ENCODE results near the gene SOX9.
A peak's percentile ranks its signal among the peaks of the same experiment; 100 is the strongest.

The SOX9 gene

DNA sequence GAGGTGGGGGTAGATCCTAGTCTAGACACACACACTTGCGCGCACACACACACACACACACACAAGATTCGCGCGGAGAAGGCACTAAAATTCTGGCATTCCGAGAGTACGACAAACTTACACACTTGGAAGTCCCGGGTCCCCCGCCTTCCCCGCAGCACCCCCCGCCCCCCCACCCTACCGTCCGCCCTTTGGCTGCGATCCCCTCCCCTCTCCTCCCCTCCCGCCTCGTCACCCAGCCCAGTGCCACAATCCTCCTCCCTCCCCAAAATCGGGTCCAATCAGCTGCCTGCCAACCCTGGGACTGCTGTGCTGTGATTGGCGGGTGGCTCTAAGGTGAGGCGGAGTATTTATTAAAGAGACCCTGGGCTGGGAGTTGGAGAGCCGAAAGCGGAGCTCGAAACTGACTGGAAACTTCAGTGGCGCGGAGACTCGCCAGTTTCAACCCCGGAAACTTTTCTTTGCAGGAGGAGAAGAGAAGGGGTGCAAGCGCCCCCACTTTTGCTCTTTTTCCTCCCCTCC lies at the start of gene SOX9:
SOX9 (plus strand) TSS at position 379 of the 522 bp plus-strand sequence. CDS start 372 bp downstream, outside the sequence.
- DNase-seq = peak; percentile 71

- no peak for DNase-seq
Observed at GRCh38 chr17:72071330-72071729, 49.5 kb upstream of the SOX9 start.

GRCh38 chr17:72075995-72076677 lies 44.7 kb upstream of the SOX9 start:
- DNase-seq = no peak

- no peak for DNase-seq
Observed at GRCh38 chr17:72076678-72077030, 44.2 kb upstream of the SOX9 start.

GRCh38 chr17:72077326-72077960 lies 43.4 kb upstream of the SOX9 start:
- DNase-seq = no peak

GRCh38 chr17:72079700-72080099 lies 41.1 kb upstream of the SOX9 start:
- DNase-seq = no peak

- no peak for DNase-seq
Observed at GRCh38 chr17:72087876-72088275, 32.9 kb upstream of the SOX9 start.

DNA sequence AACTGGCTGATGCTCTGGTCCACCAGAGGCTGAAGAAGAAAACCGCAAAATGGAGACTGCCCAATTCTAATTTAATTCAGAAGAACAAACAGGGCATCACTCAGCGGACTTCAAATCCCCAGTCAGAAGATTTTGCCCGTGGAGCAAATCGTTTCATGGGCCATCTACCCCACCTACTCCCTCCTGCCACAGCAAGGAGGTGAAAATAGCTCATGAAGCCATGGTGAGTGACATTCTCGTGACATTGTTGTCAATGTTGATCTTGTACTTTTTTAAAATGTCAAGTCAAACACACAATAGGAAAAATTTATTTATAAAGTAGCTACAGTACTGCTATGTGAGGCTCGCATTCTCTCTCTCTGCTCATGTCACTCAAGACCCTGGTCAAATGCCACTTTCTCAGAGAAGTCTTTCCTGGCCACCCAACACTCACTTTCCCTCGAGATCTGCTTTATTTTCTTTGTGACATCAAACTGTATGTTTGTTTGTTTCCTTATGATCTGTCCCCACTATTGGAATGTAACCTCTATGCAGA lies 31.3 kb upstream of the SOX9 start:
- DNase-seq = no peak

DNA sequence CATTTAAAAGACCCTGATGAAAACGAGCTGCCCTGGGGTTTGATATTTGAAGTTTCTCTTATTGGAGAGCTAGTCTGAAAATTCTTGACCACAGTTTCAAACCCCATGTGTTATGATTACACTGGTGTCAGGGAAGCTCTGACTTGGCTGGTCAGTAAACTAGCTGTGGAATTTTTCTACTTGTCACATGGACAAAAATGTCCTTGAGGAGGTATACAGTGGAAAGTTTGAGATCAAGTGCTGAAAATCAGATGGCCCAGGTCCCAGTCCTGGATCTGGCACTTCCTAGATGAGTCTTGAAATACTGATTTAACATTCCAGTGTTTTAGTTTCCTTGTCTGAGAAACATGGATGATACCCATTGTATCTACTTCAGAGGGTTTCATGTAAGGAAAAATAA lies 30.7 kb upstream of the SOX9 start:
- no peak for DNase-seq

DNA sequence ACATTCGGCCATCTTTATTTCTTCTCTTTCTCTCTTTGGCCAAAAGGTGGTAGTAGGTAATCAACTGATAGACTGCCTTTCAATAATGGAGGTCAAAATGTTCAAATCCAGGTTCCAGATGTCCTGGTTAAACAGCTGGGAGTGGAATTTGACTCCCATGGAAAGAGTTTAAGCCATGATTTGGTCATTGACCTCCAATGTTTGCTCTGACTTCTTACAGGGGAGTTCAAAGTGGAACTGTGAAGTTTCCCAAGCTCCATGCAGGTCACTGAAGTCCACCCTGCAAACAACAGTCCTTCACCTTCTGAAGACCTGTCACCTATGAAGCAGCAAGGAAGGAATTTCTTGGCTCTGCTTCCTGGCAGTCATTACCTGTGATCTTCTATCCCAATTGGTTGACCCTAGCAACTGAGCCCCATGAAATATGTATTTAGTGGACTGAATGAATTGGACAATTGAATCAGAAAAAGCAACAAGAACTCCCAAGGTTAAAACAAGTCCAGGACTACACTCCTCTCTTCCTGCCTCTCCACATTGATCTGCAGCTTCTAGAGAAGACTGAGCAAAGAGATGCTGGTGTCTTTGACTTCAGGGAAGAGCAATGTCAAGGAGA lies 28.0 kb upstream of the SOX9 start:
- DNase-seq = no peak

- DNase-seq = no peak
Observed at GRCh38 chr17:72093707-72094106, 27.1 kb upstream of the SOX9 start.

- DNase-seq = no peak
Observed at GRCh38 chr17:72095316-72095715, 25.5 kb upstream of the SOX9 start.

DNA sequence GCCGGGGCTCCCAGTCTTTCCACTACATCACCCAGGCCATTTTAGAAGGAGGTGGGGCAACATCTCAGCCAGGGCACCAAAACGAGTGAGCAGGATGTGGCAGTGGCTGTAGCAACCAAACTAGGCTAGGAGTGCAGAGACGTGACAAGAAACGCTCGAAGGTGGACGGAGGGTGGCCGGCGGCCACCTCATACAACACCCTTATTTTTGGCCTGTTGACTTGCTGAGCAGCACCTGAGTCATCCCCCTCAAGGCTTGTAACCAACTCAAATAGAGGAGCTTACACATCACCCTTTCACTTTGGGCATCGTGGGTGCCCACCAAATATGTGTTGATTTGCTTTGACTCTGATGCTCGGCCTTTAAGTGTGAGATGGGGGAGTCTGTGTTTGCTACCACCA lies 23.7 kb upstream of the SOX9 start:
- no peak for DNase-seq

DNA sequence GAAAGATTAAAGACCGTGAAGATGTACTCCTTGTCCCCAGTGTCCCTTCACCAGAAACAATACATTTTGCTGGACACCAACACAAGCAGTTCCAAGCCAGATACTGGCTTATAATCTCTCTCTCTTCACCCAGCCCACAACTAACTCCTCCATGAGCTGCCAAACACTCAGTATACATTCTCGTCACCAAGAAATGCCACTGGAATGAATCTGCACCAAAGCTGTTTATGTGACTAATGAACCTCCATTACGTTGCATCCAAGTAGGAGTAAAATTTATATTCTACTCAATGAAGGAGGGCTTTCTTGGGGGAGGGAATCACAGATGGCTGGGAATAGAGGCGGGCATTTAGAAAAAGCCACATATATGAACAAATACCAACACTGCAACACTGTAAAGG lies 20.9 kb upstream of the SOX9 start:
- no peak for DNase-seq

DNA sequence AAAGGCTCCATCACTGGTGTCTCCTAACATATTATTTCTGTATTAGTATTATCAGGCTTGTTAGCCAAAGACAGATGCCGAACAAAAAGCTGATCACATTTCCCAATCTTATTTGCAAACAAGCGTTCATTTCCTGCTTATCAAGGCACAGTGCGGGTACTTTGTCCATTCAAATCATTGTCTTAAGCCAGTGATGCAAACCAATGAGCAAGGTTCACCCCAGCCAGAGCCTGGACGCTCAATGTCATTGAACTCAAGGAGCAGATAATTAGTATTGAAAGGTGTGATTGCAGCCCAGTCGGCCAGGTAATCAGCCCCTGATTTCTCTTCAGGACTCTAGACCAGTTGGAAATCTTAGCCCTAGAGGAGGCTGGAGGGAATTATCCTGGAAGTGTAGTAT lies 20.4 kb upstream of the SOX9 start:
- no peak for DNase-seq

GRCh38 chr17:72101526-72101925 lies 19.3 kb upstream of the SOX9 start:
- no peak for DNase-seq

- no peak for DNase-seq
Observed at GRCh38 chr17:72102366-72102765, 18.5 kb upstream of the SOX9 start.

- DNase-seq = no peak
Observed at GRCh38 chr17:72104164-72104862, 16.5 kb upstream of the SOX9 start.

DNA sequence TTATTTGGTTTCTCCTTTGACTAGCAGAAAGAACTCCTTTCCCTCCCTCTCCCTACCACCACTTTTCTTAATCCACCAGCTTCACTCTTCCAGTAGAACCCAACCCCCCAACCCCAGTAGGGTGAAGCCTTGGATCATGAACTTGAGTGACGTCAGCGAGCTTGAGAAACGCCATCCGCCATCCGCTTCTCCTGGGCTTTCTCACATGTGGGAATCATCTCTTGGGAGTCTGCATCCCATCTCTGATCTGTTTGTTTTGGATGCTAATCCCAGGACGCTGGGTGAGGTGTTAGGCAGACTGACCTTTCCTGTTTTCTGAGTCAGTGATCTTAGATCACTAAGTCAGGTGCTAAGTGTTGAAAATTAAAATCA lies 16.0 kb upstream of the SOX9 start:
- DNase-seq = no peak

DNA sequence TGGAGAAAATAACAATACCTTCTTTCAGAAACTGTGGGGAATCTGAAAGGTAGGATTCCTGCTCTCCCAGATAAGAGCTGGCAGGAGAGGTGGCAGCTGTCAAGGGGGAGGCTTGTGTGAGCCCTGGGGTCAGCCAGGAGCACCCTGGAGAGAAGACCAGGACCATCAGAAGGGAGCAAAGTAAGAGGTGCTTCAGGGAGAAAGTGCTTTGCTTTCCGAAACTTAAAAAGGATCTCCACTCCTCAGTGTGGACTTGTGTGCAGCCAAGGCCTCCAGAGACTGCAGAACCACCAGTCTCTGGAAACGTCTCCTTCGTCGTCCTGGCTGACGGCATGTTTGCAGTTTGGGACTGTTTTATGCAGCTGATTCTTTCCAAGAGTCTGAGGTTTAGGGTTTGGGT lies 13.7 kb upstream of the SOX9 start:
- DNase-seq = no peak

DNA sequence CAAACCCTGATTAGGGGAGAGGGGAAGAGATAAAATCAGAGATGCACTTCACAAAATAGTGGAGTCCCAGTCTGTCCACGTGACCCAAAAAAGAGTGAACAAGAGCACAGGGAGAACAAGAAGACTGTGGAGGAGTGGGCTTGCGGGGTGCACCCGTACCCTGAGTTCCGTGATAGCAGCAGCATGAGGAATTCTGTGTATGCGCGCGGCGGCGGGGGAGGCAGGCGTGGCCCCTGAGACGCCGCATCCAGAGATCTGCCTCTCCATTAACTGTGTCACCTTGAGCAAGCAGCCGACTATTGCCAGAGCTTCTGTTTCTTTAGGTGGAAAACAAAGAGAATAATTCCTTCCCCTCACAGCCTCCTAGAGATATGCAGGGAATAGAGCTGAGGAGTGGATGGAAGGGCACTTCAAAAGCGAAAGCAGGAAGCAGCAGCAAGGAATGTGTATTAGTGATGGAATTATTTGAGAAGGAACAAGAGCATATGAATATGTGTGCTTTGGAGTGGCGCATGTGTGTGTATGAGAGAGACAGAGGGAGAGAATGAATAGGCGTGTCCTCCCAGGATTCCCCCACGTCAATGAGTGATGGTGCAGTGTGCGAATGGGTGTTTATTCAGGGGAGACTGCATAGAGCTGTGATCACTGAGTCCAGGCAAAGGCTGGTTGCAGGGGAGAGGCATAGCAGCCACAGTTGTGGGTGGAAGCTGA lies 10.4 kb upstream of the SOX9 start:
- DNase-seq = no peak

GRCh38 chr17:72110942-72111318 lies 9.9 kb upstream of the SOX9 start:
- no peak for DNase-seq

All from NCI-H2107 (cell line).